ENCODE measurements around the gene IGFBP2. TPM values are rescaled to one million over a fixed set of nuclear protein-coding genes. Genes with fewer than 3 reads are reported as not detected.

The IGFBP2 gene
- total RNA-seq, 1 experiment from 2014 or later: 363 TPM

- no peak overlapping the region for H4K5ac ChIP-seq (ENCODE audit: insufficient read length, low read depth, low read length)
- H3K27me3 ChIP-seq (ENCODE audit: insufficient read depth, low read length): no peaks in the 10 kb centered on the region
- no peak overlapping the region for H4K8ac ChIP-seq (replicated peaks; ENCODE audit: insufficient read length, low read depth, low read length)
- Mint-ChIP-seq H3K4me3 (peak overlapping the region; percentile 97 to 100), H3K27me3 (ENCODE audit: low read depth) (peaks cover 23% of the 10 kb centered on the region), H3K4me1 (peaks cover 57 to 68% of the 10 kb centered on the region in 2 experiments), H3K36me3 (ENCODE audit: insufficient read depth in 1 of 3, low read depth in 3 of 3) (peaks cover 16 to 24% (median 18%) of the 10 kb centered on the region in 3 experiments), H3K27ac (peak overlapping the region in 2 of 3 experiments; percentile 92 to 94; a peak in 3 of 7 replicates), H3K9me3 (peaks cover 0 to 3% of the 10 kb centered on the region in 2 experiments; a peak in 2 of 5 replicates)
- peaks cover 3% of the 10 kb centered on the region for H3K79me1 ChIP-seq (ENCODE audit: insufficient read depth, low read depth, low read length, poor library complexity, severe bottlenecking)
- H3K23me2 ChIP-seq (ENCODE audit: insufficient read length, low read depth, low read length, poor library complexity, severe bottlenecking): peaks cover 36% of the 10 kb centered on the region
- no peak overlapping the region for H2BK20ac ChIP-seq (ENCODE audit: low read depth, low read length, poor library complexity, severe bottlenecking)
- no peak for TF ChIP-seq CTCF (conservative IDR thresholded peaks at IDR 0.05)
- H3K9ac ChIP-seq (ENCODE audit: extremely low read depth, insufficient read length, low read length): peak overlapping the region; percentile 63
- H3K14ac ChIP-seq (ENCODE audit: insufficient read depth, low read length): peak overlapping the region; percentile 76; the same call in 1 of the 2 replicates
- no peaks in the 10 kb centered on the region for H3K9me3 ChIP-seq (ENCODE audit: control insufficient read depth, low read depth, low read length)
- no peak overlapping the region for H2BK15ac ChIP-seq (ENCODE audit: low read depth, low read length)
- no peak overlapping the region for H3K56ac ChIP-seq (ENCODE audit: insufficient read length, low read depth, low read length)
- no peak overlapping the region for H3T11ph ChIP-seq (ENCODE audit: low read length)
- H3K4me2 ChIP-seq (ENCODE audit: insufficient read depth, insufficient read length, low read length): peak overlapping the region; percentile 96
- H2AFZ ChIP-seq (ENCODE audit: low read length): no peak overlapping the region
- peaks cover 5% of the 10 kb centered on the region; the same call in 1 of the 2 replicates for H3K4me1 ChIP-seq (ENCODE audit: insufficient read depth, low read length)
- peaks cover 17% of the 10 kb centered on the region; the same call in 1 of the 2 replicates for H3K79me2 ChIP-seq (ENCODE audit: insufficient read depth, low read length)
- H3K27ac ChIP-seq (ENCODE audit: insufficient read length, low read depth, low read length): no peak overlapping the region
- H3K18ac ChIP-seq (ENCODE audit: insufficient read length, low read depth, low read length): no peak overlapping the region
- no peak overlapping the region for H2BK5ac ChIP-seq (ENCODE audit: insufficient read length, low read length)
- no peaks in the 10 kb centered on the region for H4K20me1 ChIP-seq (ENCODE audit: control insufficient read depth, insufficient read depth, insufficient read length)
- no peak for DNase-seq
- H2BK120ac ChIP-seq (ENCODE audit: low read depth, low read length, poor library complexity, severe bottlenecking): no peak overlapping the region
- no peak overlapping the region for H2BK12ac ChIP-seq (ENCODE audit: insufficient read length, low read depth, low read length)
- no peak overlapping the region for H4K91ac ChIP-seq (ENCODE audit: insufficient read length, low read depth, low read length)
- no CpG with 5 or more reads among the region's 23 CpGs for WGBS (ENCODE audit: extremely low coverage, insufficient read length, low lambda C conversion rate)
- no peak overlapping the region for H3K4ac ChIP-seq (ENCODE audit: low read depth, low read length)
- H3K23ac ChIP-seq (ENCODE audit: insufficient read length, low read depth, low read length): no peak overlapping the region
- no peak overlapping the region for H2AK5ac ChIP-seq (ENCODE audit: insufficient read length, low read length)
Observed at GRCh38 chr2:216634370-216635148, 1.3 kb downstream of the IGFBP2 start.
